ENCODE measurements around the gene THOC5. TPM values are rescaled to one million over a fixed set of nuclear protein-coding genes. Genes with fewer than 3 reads are reported as not detected.

Gene THOC5
- total and polyA plus RNA-seq, 2 of the 4 experiments (the other 2 are of a cell fraction) = 68.4 to 73.7 TPM

- dilution Hi-C loops (cut with HindIII; ENCODE audit: low sequenced_read_pairs, unreplicated experiment) (no loop called here), intact Hi-C loops (cut with micrococcal nuclease) (no loop called here), in situ Hi-C loops (cut with MboI; ENCODE audit: low sequenced_read_pairs) (no loop called here)
- BruUV-seq (replicated peaks) = no TSS peak
- no peaks in the 10 kb centered on the region for H3K9me1 ChIP-seq (ENCODE audit: insufficient read depth, low read length)
- H3K4me1 ChIP-seq (ENCODE audit: control insufficient read depth, insufficient read depth, low read length) = no peaks in the 10 kb centered on the region
- no peak overlapping the region for H4K8ac ChIP-seq (ENCODE audit: low read depth in 2 of 2, low read length in 2 of 2)
- H4K5ac ChIP-seq (ENCODE audit: low read depth, low read length) = no peak overlapping the region
- no peak overlapping the region for H2BK120ac ChIP-seq (ENCODE audit: low read depth, low read length)
- H3K56ac ChIP-seq (ENCODE audit: extremely low read depth, insufficient read depth, low read length) = no peak overlapping the region
- peaks cover 3% of the 10 kb centered on the region; the same call in 1 of the 2 replicates for H3K27me3 ChIP-seq (ENCODE audit: control insufficient read depth, insufficient read depth, low read length)
- H4K20me1 ChIP-seq (ENCODE audit: insufficient read depth, low read length) = no peaks in the 10 kb centered on the region; the same call in 1 of the 2 replicates
- no peak overlapping the region for H3K18ac ChIP-seq (ENCODE audit: low read depth, low read length)
- H3K14ac ChIP-seq (replicated peaks; ENCODE audit: low read depth, low read length) = no peak overlapping the region
- H2AK9ac ChIP-seq (replicated peaks; ENCODE audit: low read depth, low read length, poor library complexity) = no peak overlapping the region
- H2BK15ac ChIP-seq (ENCODE audit: low read depth, low read length) = no peak overlapping the region
- no peak for DNase-seq
- H2BK20ac ChIP-seq (ENCODE audit: low read depth, low read length) = no peak overlapping the region
- 80% methylated on average over 1 of the region's 5 CpGs; no CpG with 5 or more reads in 1 of the 2 experiments for WGBS, 2 experiments (ENCODE audit: extremely low coverage in 2 of 2, insufficient read length in 1 of 2)
- no peak overlapping the region for H3K27ac ChIP-seq (ENCODE audit: insufficient read depth, low read length)
- H3K79me1 ChIP-seq (ENCODE audit: low read depth in 1 of 2, low read length in 2 of 2) = no peaks in the 10 kb centered on the region
- ATAC-seq (ENCODE audit: low read depth) = no peak
- no peak overlapping the region for H3K23ac ChIP-seq (ENCODE audit: low read depth, low read length)
- no peak overlapping the region for H2AK5ac ChIP-seq (ENCODE audit: low read depth, low read length)
- ChIA-PET CTCF (no interaction called here), POLR2A (ENCODE audit: unreplicated experiment) (no interaction called here)
- no peak overlapping the region for H3K4me3 ChIP-seq (ENCODE audit: insufficient read depth, low read depth, low read length)
- H3K4me2 ChIP-seq (ENCODE audit: low read depth, low read length) = no peak overlapping the region
- no peak overlapping the region for H3K4ac ChIP-seq (ENCODE audit: low read depth, low read length)
- TF ChIP-seq CTCF (conservative IDR thresholded peaks at IDR 0.05; ENCODE audit: low read depth, low read length) = no peak
- TF ChIP-seq, protein P1, sequence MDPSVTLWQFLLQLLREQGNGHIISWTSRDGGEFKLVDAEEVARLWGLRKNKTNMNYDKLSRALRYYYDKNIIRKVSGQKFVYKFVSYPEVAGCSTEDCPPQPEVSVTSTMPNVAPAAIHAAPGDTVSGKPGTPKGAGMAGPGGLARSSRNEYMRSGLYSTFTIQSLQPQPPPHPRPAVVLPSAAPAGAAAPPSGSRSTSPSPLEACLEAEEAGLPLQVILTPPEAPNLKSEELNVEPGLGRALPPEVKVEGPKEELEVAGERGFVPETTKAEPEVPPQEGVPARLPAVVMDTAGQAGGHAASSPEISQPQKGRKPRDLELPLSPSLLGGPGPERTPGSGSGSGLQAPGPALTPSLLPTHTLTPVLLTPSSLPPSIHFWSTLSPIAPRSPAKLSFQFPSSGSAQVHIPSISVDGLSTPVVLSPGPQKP (IDR thresholded peaks at IDR 0.05; ENCODE audit: borderline replicate concordance, low read depth, low read length) = no peak
- TF ChIP-seq, protein P2, sequence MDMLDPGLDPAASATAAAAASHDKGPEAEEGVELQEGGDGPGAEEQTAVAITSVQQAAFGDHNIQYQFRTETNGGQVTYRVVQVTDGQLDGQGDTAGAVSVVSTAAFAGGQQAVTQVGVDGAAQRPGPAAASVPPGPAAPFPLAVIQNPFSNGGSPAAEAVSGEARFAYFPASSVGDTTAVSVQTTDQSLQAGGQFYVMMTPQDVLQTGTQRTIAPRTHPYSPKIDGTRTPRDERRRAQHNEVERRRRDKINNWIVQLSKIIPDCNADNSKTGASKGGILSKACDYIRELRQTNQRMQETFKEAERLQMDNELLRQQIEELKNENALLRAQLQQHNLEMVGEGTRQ (IDR thresholded peaks at IDR 0.05; ENCODE audit: low read depth, low read length) = no peak
- no peak overlapping the region for H2BK5ac ChIP-seq (ENCODE audit: low read depth, low read length, poor library complexity, severe bottlenecking)
- no peak overlapping the region for H2AFZ ChIP-seq (replicated peaks; ENCODE audit: low read length, poor library complexity)
- no peak overlapping the region for H3K9ac ChIP-seq (ENCODE audit: low read depth, low read length)
- H4K91ac ChIP-seq (ENCODE audit: insufficient read depth, low read depth, low read length) = no peak overlapping the region
- no peaks in the 10 kb centered on the region for H3K36me3 ChIP-seq (ENCODE audit: control insufficient read depth, insufficient read depth, low read length)
- H3K9me3 ChIP-seq (ENCODE audit: control insufficient read depth, insufficient read depth, low read length) = no peaks in the 10 kb centered on the region
Observed at GRCh38 chr22:29461263-29461662, 92.3 kb downstream of the THOC5 start.
